ENCODE results near the gene GTF2IRD1.
"Not testable (repeated sequence)": the region's sequence is repeated elsewhere in the genome, so short reads cannot be mapped to it uniquely, and the experiment has no call there.

Gene GTF2IRD1, protein sequence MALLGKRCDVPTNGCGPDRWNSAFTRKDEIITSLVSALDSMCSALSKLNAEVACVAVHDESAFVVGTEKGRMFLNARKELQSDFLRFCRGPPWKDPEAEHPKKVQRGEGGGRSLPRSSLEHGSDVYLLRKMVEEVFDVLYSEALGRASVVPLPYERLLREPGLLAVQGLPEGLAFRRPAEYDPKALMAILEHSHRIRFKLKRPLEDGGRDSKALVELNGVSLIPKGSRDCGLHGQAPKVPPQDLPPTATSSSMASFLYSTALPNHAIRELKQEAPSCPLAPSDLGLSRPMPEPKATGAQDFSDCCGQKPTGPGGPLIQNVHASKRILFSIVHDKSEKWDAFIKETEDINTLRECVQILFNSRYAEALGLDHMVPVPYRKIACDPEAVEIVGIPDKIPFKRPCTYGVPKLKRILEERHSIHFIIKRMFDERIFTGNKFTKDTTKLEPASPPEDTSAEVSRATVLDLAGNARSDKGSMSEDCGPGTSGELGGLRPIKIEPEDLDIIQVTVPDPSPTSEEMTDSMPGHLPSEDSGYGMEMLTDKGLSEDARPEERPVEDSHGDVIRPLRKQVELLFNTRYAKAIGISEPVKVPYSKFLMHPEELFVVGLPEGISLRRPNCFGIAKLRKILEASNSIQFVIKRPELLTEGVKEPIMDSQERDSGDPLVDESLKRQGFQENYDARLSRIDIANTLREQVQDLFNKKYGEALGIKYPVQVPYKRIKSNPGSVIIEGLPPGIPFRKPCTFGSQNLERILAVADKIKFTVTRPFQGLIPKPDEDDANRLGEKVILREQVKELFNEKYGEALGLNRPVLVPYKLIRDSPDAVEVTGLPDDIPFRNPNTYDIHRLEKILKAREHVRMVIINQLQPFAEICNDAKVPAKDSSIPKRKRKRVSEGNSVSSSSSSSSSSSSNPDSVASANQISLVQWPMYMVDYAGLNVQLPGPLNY

DNA sequence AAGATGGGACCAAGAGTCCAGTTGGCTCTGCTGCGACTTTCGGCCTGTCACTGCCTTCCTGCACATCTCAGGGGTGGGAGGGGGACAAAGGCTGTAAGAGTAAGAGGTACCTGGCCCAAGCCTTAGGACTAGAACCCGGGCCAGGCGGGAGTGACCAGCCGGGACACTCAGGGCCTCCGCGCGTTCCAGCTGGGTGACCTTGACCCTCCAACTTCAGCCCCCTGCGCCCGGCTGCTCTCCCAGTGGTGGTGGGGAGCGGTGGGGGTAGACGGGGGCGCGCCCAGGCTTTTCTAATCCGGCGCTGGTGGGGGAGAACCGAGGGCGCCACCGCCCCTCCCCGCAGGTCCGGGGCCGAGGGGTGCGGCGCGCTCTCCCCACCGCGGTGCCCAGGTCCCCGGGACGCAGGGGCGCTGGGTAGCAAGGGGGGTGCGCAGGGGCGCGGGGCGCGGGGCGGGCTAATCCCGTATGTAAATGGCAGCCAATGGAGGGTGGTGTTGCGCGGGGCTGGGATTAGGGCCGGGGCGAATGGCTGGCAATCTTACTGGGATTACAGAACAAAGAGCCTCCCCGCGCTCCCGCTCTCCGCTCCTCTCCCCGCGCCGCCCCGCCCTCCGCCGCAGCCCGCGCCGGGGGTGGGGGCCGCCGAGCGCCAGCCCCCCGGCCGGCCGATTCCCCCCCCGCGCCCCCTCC is at the start of gene GTF2IRD1:
TSS of gene GTF2IRD1 (plus strand) at position 585 of the 690 bp plus-strand sequence. CDS start 54,175 bp downstream, outside the sequence.
- DNase-seq, result peak; percentile 1

GRCh38 chr7:74404388-74404700 is 49.4 kb upstream of the GTF2IRD1 start:
- no peak for DNase-seq

DNA sequence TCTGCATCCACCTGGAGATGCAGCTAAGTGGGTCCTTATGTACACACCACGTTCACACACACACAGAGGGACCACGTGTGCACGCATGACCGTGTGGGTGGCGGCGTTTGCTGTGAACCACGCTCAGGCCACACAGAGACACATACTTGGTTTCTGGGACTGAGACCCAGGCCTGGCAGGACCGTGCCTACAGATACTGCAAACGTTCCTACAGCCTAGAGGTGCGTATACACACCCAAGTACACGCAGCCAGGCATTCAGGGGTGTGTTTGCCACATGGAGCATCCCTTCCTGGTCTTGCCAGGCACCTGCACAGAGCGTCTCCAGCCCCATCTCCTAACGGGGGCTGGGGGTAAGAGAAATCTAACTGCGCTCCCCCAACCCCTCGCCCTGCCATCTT is 49.0 kb upstream of the GTF2IRD1 start:
- DNase-seq, result no peak

DNA sequence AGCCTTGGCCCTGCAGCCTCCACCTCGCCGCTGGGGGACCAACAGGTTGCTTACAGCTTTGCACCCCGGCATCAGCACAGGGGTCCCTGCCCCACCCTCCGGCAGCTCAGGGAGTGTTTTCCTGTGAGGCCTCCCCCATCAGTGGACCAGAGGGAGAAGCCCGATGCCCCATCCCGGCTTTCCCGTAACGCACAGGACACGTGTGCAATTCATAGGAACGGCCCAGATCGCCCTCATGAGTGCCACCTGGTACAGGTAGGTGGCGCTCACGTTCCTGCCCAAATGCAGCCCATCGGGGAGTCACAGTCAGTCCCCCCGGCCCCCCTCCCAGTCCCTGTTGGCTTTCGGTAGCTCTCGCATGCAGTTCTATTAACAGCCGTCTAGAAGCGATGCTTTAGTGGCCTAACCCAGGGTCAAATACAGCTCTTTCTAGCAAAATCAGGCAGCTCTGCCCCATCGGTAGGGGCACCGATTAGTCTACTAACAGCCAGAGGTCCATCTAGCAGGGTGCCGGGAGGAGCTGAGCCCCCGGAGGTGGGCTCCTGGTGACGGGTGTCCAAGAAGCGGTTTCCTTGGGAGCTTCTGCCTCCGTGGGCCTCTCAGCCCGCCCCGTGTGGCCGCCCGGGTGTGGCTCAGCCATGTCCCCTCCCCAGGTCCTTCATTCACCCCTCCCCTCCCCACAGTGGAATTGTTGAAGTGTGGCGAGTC is 48.4 kb upstream of the GTF2IRD1 start:
- no peak for DNase-seq

DNA sequence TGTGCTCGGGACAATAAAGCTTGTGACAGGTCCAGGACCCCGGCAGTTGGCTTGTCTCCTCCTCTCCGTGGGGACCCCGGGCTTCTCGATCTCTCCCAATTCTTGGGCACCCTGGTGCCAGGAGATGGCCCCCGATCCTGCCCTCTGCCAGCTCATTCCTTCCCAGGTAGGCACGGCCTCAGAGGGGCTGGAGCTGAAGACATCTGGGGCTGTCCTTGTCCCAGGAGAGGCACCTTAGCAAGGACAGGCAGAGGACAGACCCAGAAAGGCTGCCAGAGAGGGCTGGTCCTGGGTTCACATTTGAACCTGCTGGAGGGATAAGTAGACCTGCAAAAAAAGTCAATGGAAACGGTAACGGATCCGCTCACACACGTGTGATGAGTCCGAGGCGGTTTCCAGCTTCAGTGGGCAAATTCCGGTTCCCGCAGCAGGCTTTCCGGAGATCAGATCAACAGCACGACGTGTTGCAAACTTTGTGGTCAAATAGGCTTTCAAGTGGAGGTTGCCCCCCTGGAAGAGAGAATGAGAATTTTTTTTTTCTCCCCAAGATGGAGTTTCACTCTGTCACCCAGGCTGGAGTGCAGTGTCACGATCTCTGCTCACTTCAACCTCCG is 47.7 kb upstream of the GTF2IRD1 start:
- DNase-seq, result no peak

DNA sequence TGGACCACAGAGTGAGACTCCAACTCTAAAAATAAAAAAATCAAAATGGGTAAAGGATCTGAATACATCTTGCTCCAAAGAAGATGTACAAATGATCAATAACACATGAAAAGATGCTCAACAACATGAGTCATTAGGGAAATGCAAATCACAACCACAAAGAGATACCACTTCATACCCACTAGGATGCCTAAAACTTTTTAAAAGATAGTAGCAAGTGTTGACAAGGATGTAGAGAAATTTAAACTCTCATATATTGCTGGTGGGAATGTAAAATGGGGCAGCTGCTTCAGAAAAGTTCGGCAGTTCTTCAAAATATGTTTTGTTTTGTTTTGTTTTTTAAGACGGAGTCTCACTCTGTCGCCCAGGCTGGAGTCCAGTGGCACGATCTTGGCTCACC is 45.7 kb upstream of the GTF2IRD1 start:
- no peak for DNase-seq

DNA sequence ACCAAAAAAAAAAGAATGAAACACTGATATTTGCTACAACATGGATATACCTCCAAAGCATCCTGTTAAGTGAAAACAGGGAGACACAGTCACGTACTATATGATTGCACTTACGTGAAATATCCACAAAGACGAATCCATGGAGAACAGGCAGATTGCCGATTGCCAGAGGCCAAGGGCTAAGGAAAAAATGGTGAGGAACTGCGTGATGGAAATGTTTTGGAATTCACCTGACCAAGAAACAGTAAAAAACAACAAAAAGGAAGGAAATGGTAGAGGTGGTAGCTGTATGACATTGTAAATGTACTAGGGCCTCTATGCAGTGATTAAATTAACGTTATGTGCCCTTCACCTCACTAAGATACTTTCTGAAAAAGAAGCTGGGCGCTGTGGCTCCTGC is 44.1 kb upstream of the GTF2IRD1 start:
- DNase-seq, result no peak

DNA sequence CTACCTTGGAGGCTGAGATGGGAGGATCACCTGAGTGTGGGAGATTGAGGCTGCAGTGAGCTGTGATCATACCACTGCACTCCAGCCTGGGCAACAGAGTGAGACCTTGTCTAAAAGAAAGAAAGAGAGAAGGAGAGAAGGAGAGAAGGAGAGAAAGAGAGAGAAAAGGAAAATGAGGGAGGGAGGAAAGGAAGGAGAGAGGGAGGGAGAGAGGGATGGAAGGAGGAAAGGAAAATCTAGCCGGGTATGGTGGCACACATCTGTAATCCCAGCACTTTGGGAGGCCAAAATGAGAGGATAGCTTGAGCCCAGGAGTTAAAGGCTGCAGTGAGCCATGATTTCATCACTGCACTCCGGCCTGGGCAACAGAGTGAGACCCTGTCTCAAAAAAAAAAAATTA is 42.9 kb upstream of the GTF2IRD1 start:
- no peak for DNase-seq

DNA sequence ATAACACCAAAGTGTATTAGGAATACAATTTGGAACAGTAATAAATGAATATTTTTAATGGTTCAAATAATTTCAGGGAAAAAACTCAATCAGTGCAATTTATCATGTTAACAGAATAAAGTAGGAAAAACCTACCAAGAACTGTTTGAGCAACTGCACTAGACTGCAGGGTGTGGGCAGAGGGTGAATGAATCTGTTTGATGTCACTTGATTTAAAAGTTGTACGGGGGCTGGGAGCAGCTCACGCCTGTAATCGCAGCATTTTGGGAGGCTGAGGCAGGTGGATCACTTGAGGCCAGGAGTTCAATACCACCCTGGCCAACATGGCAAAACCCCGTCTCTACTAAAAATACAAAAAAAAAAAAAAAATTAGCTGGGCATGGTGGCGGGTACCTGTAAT is 42.1 kb upstream of the GTF2IRD1 start:
- not testable (repeated sequence) for DNase-seq

GRCh38 chr7:74412056-74412455 is 41.6 kb upstream of the GTF2IRD1 start:
- no peak for DNase-seq

GRCh38 chr7:74412603-74413002 is 41.1 kb upstream of the GTF2IRD1 start:
- no peak for DNase-seq

DNA sequence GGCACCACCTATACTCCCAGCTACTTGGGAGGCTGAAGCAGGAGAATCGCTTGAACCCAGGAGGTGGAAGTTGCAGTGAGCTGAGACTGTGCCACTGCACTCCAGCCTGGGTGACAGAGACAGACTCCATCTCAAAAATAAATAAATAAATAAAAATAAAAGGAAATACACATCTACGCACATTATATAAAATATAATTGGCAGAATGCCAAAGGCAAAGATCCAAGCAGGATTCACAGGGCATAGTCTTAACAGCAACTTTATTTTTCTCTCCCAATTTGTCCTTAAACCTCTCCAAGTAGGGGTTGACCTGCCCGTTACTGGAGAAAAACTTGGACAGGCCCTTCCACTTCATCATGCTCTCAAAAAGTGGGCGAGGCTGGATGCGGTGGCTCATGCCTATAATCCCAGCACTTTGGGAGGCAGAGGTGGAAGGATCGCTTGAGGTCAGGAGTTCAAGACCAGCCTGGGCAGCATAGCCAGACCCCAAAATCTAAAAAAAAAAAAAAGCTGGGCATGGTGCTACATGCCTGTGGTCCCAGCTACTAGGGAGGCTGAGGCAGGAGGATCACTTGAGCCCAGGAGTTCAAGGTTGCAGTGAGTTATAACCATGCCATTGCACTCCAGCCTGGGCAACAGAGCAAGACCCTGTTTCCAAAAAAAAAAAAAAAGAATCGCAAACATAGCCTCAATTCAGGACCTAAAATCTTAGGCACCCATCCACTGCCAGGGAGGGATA is 38.9 kb upstream of the GTF2IRD1 start:
- DNase-seq, result not testable (repeated sequence)

DNA sequence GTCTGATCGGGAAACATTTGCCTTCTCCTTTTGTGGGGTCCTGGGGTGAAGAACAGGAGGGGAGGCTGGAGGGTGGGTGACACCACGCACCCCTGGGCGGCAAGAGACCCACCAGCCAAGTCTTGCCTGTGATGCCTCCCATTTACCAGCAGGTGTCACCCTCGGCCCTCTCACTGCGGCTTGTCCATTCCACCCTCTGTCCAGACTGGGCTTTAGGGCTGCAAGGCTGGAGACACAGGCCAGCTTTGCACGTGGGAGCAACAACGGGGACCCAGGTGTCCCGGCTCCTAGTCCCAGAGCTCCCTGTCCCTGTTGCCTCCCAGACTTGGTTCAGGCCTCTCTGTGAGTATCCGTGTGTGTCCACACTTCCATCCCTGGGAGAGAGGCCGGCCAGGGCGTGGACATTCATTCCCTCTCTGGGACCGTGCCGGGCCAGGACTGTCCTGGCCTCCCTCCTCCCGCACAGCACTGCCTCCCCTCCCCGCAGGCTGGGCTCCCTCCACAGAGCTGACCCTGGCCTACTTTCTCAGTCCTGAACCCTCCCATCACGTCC is 36.2 kb upstream of the GTF2IRD1 start:
- no peak for DNase-seq

GRCh38 chr7:74418076-74418475 is 35.6 kb upstream of the GTF2IRD1 start:
- no peak for DNase-seq

DNA sequence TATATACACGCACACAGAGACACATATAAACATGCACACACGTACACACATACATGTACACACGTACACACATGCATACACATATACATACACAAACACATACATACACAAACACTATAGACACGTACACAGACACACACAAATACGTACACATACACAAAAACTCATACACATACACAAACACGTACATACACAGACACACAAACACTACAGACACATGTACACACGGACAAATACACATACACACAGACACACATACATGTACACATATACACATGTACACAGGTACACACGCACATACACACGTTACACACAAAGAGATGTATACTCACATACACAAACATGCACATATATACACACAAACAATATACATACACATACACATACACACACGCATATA is 35.2 kb upstream of the GTF2IRD1 start:
- DNase-seq, result no peak

- DNase-seq, result not testable (repeated sequence)
Measured at GRCh38 chr7:74419232-74419631, 34.5 kb upstream of the GTF2IRD1 start.

- no peak for DNase-seq
Measured at GRCh38 chr7:74420006-74420405, 33.7 kb upstream of the GTF2IRD1 start.

DNA sequence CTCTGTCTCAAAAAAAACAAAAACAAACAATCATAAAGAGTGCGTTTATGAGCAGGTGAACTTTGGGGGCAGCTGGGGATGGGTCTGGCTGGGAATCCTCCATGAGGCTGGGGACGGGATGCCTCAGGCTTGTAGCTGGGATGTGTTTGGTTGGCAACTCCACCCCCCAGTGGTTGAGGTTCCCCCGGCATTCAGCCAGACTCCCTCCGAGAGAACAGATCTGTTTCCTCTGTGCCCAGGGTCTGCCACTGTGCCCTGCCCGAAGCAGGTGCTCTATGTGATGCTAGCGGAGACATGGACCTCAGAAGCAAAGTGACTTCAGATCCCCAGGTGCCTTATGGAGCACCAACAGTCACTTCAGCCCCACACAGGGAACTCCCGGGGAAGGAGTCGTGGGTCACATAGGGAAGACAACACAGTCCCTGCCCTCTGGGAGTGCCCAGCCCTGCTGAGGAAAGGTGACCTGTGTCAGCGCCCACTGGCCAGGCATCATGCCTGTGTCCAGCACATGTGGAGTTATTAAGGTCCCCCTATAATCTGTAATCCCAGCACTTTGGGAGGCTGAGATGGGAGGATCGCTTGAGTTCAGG is 29.3 kb upstream of the GTF2IRD1 start:
- no peak for DNase-seq

DNA sequence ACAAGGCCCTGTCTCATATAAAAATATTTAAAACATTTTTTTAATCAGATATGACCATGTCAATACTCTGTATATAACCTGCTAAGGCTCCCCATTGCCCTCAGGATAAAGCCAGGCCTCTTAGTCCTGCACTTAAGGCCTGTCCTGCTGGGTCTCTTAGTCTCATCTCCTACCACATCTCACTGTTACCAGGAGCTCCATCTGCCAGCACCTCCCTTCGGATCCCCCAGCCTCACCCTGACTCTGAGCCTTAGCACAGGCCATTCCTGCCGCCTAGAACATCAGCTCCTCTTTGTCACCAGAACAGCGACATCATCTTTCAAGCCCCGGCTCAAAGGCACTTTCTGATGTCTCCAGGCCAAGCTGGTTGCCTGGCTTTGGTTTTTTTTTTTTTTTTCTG is 25.7 kb upstream of the GTF2IRD1 start:
- no peak for DNase-seq

- DNase-seq, result no peak
Measured at GRCh38 chr7:74429153-74429747, 24.5 kb upstream of the GTF2IRD1 start.

Data from NCI-H446 treated with DMSO at 0.1 percent for 48 hours (cell line).